IMR-90 (cell line): ENCODE data around the gene SLC22A5. TPM values are rescaled to one million over a fixed set of nuclear protein-coding genes. Genes with fewer than 3 reads are reported as not detected.

Source experiments
- ATAC-seq: fragments of 200-7000 bp; cut with Tn5 transposase; 2 replicates; pipeline ENCODE4 v1.9.1; 2020; ENCODE audit warnings: low read depth, mild to moderate bottlenecking, moderate library complexity
- BruUV-seq: library from RNA; stranded (reverse); fragments of 400-500 nt; replicated peaks from 2 replicates; lab custom pipeline; 2021; lab: Mats Ljungman, UMichigan
- CTCF ChIA-PET: fragments of 300-600 bp; formaldehyde crosslinking; extraction: SDS; loops from one replicate; lab custom pipeline; 2021; ENCODE audit warnings: antibody characterized with exemption; lab: Yijun Ruan, JAX
- POLR2A ChIA-PET: fragments of 300-600 bp; sonication (Branson Sonifier 250); formaldehyde crosslinking; loops from one replicate; lab custom pipeline; 2022; ENCODE audit warnings: antibody characterized with exemption; ENCODE audit not compliant: unreplicated experiment; lab: Charles Lee
- DNase-seq: peaks from one replicate; pipeline ENCODE4 v3.0.0; 2013
- H2AFZ ChIP-seq: replicated peaks from 2 replicates; pipeline ENCODE3; 2013; ENCODE audit warnings: low read length, mild to moderate bottlenecking; ENCODE audit not compliant: poor library complexity
- H2AK5ac ChIP-seq: 2 replicates; pipeline ENCODE4 v1.6.1; 2013; ENCODE audit warnings: low read depth, low read length, inconsistent platforms
- H2AK9ac ChIP-seq: replicated peaks from 2 replicates; pipeline ENCODE3; 2013; ENCODE audit warnings: mild to moderate bottlenecking, low read depth, low read length, moderate library complexity; ENCODE audit not compliant: poor library complexity
- H2BK120ac ChIP-seq: 2 replicates; pipeline ENCODE4 v1.6.1; 2013; ENCODE audit warnings: low read depth, low read length, inconsistent platforms
- H2BK15ac ChIP-seq: 3 replicates; pipeline ENCODE4 v1.6.1; 2013; ENCODE audit warnings: low read depth, low read length, inconsistent platforms
- H2BK20ac ChIP-seq: 2 replicates; pipeline ENCODE4 v1.6.1; 2013; ENCODE audit warnings: low read depth, mild to moderate bottlenecking, inconsistent platforms, low read length, moderate library complexity
- H2BK5ac ChIP-seq: 2 replicates; pipeline ENCODE4 v1.6.1; 2013; ENCODE audit warnings: mild to moderate bottlenecking, low read depth, low read length, inconsistent platforms; ENCODE audit not compliant: poor library complexity, severe bottlenecking
- H3K14ac ChIP-seq: replicated peaks from 2 replicates; pipeline ENCODE4 v1.6.1; 2013; ENCODE audit warnings: low read depth, low read length, inconsistent platforms
- H3K18ac ChIP-seq: 2 replicates; pipeline ENCODE4 v1.6.1; 2013; ENCODE audit warnings: low read depth, low read length, control low read depth
- H3K23ac ChIP-seq: 2 replicates; pipeline ENCODE4 v1.6.1; 2013; ENCODE audit warnings: low read depth, low read length, inconsistent platforms
- H3K27ac ChIP-seq: 2 replicates; pipeline ENCODE4 v1.5.1; 2013; ENCODE audit warnings: mild to moderate bottlenecking, control low read depth, low read length; ENCODE audit not compliant: insufficient read depth
- H3K27me3 ChIP-seq: 2 replicates; pipeline ENCODE4 v1.6.1; 2013; ENCODE audit warnings: low read length; ENCODE audit not compliant: control insufficient read depth, insufficient read depth
- H3K36me3 ChIP-seq: 2 replicates; pipeline ENCODE4 v1.6.1; 2013; ENCODE audit warnings: low read length, mixed read lengths; ENCODE audit not compliant: control insufficient read depth, insufficient read depth
- H3K4ac ChIP-seq: 2 replicates; pipeline ENCODE4 v1.6.1; 2013; ENCODE audit warnings: low read depth, low read length, inconsistent platforms
- H3K4me1 ChIP-seq: 2 replicates; pipeline ENCODE4 v1.6.1; 2013; ENCODE audit warnings: low read length, mixed read lengths; ENCODE audit not compliant: control insufficient read depth, insufficient read depth
- H3K4me2 ChIP-seq: 2 replicates; pipeline ENCODE4 v1.6.1; 2013; ENCODE audit warnings: low read depth, mild to moderate bottlenecking, control low read depth, low read length, moderate library complexity
- H3K4me3 ChIP-seq: 2 replicates; pipeline ENCODE4 v1.5.1; 2013; ENCODE audit warnings: low read depth, mild to moderate bottlenecking, control low read depth, low read length, moderate library complexity; ENCODE audit not compliant: insufficient read depth
- H3K56ac ChIP-seq: 2 replicates; pipeline ENCODE4 v1.6.1; 2013; ENCODE audit warnings: low read length, inconsistent platforms; ENCODE audit not compliant: insufficient read depth; ENCODE audit errors: extremely low read depth
- H3K79me1 ChIP-seq, 2 experiments: 2 replicates each; pipeline ENCODE4 v1.6.1; 2013; ENCODE audit warnings: low read length in 2 of 2, inconsistent platforms in 1 of 2, low read depth in 1 of 2
- H3K9ac ChIP-seq: 2 replicates; pipeline ENCODE4 v1.6.1; 2013; ENCODE audit warnings: low read depth, low read length, control low read depth
- H3K9me1 ChIP-seq: 2 replicates; pipeline ENCODE4 v1.6.1; 2013; ENCODE audit warnings: low read length, inconsistent platforms; ENCODE audit not compliant: insufficient read depth
- H3K9me3 ChIP-seq: 2 replicates; pipeline ENCODE4 v1.6.1; 2013; ENCODE audit warnings: low read length; ENCODE audit not compliant: control insufficient read depth, insufficient read depth
- H4K20me1 ChIP-seq: 2 replicates; pipeline ENCODE4 v1.6.1; 2013; ENCODE audit warnings: low read length, inconsistent platforms; ENCODE audit not compliant: insufficient read depth
- H4K5ac ChIP-seq: 2 replicates; pipeline ENCODE4 v1.6.1; 2013; ENCODE audit warnings: mild to moderate bottlenecking, low read depth, low read length, control low read depth
- H4K8ac ChIP-seq, 2 experiments: 2 replicates each; pipeline ENCODE4 v1.6.1; 2013; ENCODE audit warnings: low read depth in 2 of 2, low read length in 2 of 2, control low read depth in 1 of 2, inconsistent platforms in 1 of 2
- H4K91ac ChIP-seq: 2 replicates; pipeline ENCODE4 v1.6.1; 2013; ENCODE audit warnings: low read depth, low read length, inconsistent platforms; ENCODE audit not compliant: insufficient read depth
- CEBPB ChIP-seq: IDR thresholded peaks from 2 replicates; pipeline ENCODE4 v1.6.1; 2012; ENCODE audit warnings: low read depth, low read length, improper control_type of control experiment
- CTCF ChIP-seq: conservative IDR thresholded peaks from 2 replicates; pipeline ENCODE4 v1.5.1; 2012; ENCODE audit warnings: mild to moderate bottlenecking, low read depth, low read length, improper control_type of control experiment
- MXI1 ChIP-seq: IDR thresholded peaks from 2 replicates; pipeline ENCODE4 v1.6.1; 2012; ENCODE audit warnings: low read depth, mild to moderate bottlenecking, low read length, moderate library complexity, borderline replicate concordance
- RAD21 ChIP-seq: IDR thresholded peaks from 2 replicates; pipeline ENCODE4 v1.6.1; 2012; ENCODE audit warnings: low read length, improper control_type of control experiment
- RCOR1 ChIP-seq: IDR thresholded peaks from 2 replicates; pipeline ENCODE4 v1.6.1; 2012; ENCODE audit warnings: mild to moderate bottlenecking, low read length, improper control_type of control experiment; ENCODE audit not compliant: insufficient replicate concordance
- RFX5 ChIP-seq: IDR thresholded peaks from 2 replicates; pipeline ENCODE4 v1.8.0; 2012; ENCODE audit warnings: low read depth, mild to moderate bottlenecking, low read length, moderate library complexity
- SMC3 ChIP-seq: fragments of 150-350 bp; IDR thresholded peaks from 2 replicates; pipeline ENCODE4 v1.6.1; 2016; ENCODE audit warnings: low read depth, mild to moderate bottlenecking, antibody characterized with exemption, low read length, moderate library complexity
- USF2 ChIP-seq: fragments of 150-350 bp; IDR thresholded peaks from 2 replicates; pipeline ENCODE4 v1.6.1; 2017; ENCODE audit warnings: mild to moderate bottlenecking, antibody characterized with exemption, low read length, low read depth
- WGBS, 2 experiments: methylation state at CpG; one replicate each; pipeline versions ENCODE4 v1.1.5 to v1.1.7; 2013; ENCODE audit warnings: missing lambda C conversion rate in 2 of 2; ENCODE audit not compliant: insufficient read length in 1 of 2; ENCODE audit errors: extremely low coverage in 2 of 2; 5-methylcytosine and 5-hydroxymethylcytosine counted together
- dilution Hi-C: fragments of 300-500 bp; cut with HindIII; formaldehyde crosslinking; loops from one replicate; pipeline ENCODE4 v1.14.3; 2018; ENCODE audit warnings: low sequenced_read_pairs; ENCODE audit not compliant: unreplicated experiment
- in situ Hi-C: fragments of 300-500 bp; cut with MboI; formaldehyde crosslinking; loops from 3 replicates; pipeline ENCODE4 v1.14.3; 2019; ENCODE audit warnings: low sequenced_read_pairs, inconsistent platforms, mixed read lengths
- intact Hi-C: fragments of 100-400 bp; cut with micrococcal nuclease; formaldehyde crosslinking; loops from 2 replicates; pipeline ENCODE4 v1.10.0; 2022
- polyA plus RNA-seq, 3 experiments: library from polyadenylated mRNA; depleted of rRNA; stranded (reverse); fragments of >200 nt; gene quantifications; 2 replicates each; pipeline ENCODE4 v1.2.3, GENCODE V29; 2012; ENCODE audit warnings: low replicate concordance in 1 of 3
- total RNA-seq: library from RNA; depleted of rRNA; stranded (reverse); fragments of >200 nt; gene quantifications from 2 replicates; pipeline ENCODE4 v1.2.3, GENCODE V29; 2012

The SLC22A5 gene
- total and polyA plus RNA-seq, 2 of the 4 experiments (the other 2 are of a cell fraction) = 6.1 to 7.1 TPM

GRCh38 chr5:132385326-132386105 is 16.0 kb downstream of the SLC22A5 start:
- Histone ChIP-seq H4K91ac (peak overlapping the region; percentile 57; the same call in 1 of the 2 replicates), H3K79me1 (peaks cover 0 to 13% of the 10 kb centered on the region in 2 experiments; a peak in 2 of 4 replicates), H2AFZ (peak overlapping the region; percentile 79), H2AK5ac (peak overlapping the region; percentile 75; the same call in 1 of the 2 replicates), H2BK20ac (0 out of 2 replicates have a peak overlapping the region, but pooled peaks have one; percentile 14), H4K20me1 (peaks cover 3% of the 10 kb centered on the region; the same call in 1 of the 2 replicates), H2AK9ac (no peak overlapping the region), H3K4me2 (no peak overlapping the region), H3K27ac (peak overlapping the region; percentile 39; the same call in 1 of the 2 replicates), H2BK120ac (peak overlapping the region; percentile 49; the same call in 1 of the 2 replicates), H3K27me3 (no peaks in the 10 kb centered on the region), H3K18ac (no peak overlapping the region), H2BK5ac (no peak overlapping the region), H4K5ac (peak overlapping the region; percentile 51; the same call in 1 of the 2 replicates), H3K14ac (no peak overlapping the region), H3K9me3 (no peaks in the 10 kb centered on the region), H3K4me3 (no peak overlapping the region), H3K56ac (no peak overlapping the region), H3K9me1 (peaks cover 23% of the 10 kb centered on the region), H3K4ac (peak overlapping the region; percentile 44), H4K8ac (peak overlapping the region in 1 of 2 experiments; percentile 62; a peak in 1 of 4 replicates), H3K4me1 (peaks cover 31% of the 10 kb centered on the region), H3K23ac (no peak overlapping the region), H3K9ac (0 out of 2 replicates have a peak overlapping the region, but pooled peaks have one; percentile 19), H2BK15ac (peak overlapping the region; percentile 33; the same call in 2 of the 3 replicates), H3K36me3 (no peaks in the 10 kb centered on the region)
- 47% methylated on average over 3 of the region's 9 CpGs; no CpG with 5 or more reads in 1 of the 2 experiments for WGBS, 2 experiments
- DNase-seq (peak; percentile 62), ATAC-seq (peak; percentile 40)
- ChIA-PET CTCF (interaction anchor here (0.5 to 3.9 kb wide), 3 partner anchors 23 to 115 kb away, joined by 3 to 30 read pairs (median 6); no protein-coding TSS in a partner anchor), POLR2A (no interaction called here)
- intact Hi-C loops = loop anchor here (1.0 to 10.0 kb wide), 9 partner anchors 33 to 699 kb away; partner anchors contain the start of genes GDF9 and UQCRQ
- no peak for TF ChIP-seq MXI1
- TF ChIP-seq CTCF = peak; percentile 84
- TF ChIP-seq RFX5 = no peak
- peak; percentile 87 for TF ChIP-seq RAD21
- no peak for TF ChIP-seq CEBPB
- peak; percentile 20; the same call in 1 of the 2 replicates for TF ChIP-seq USF2
- TF ChIP-seq SMC3 = peak; percentile 69
- TF ChIP-seq RCOR1 = no peak
- no TSS peak for BruUV-seq
- in situ Hi-C loops = loop anchor here (5.0 to 10.0 kb wide), 3 partner anchors 117 to 497 kb away; no protein-coding TSS in a partner anchor
- dilution Hi-C loops = no loop called here
